Smooth muscle cell (in vitro differentiated cells): Measurements from ENCODE around the gene CFH. TPM values are rescaled to one million over a fixed set of nuclear protein-coding genes. Genes with fewer than 3 reads are reported as not detected.

Source experiments
- DNase-seq: peaks from one replicate; lab custom pipeline; 2025; ENCODE audit not compliant: unreplicated experiment; lab: John Stamatoyannopoulos, UW
- H2AFZ ChIP-seq: fragments of 200-600 bp; sonication (generic); 2 replicates; pipeline ENCODE4 v1.6.0; 2016; ENCODE audit warnings: antibody characterized with exemption, low read depth, mild to moderate bottlenecking
- H3F3A ChIP-seq: fragments of 200-600 bp; sonication (generic); 2 replicates; pipeline ENCODE4 v1.6.0; 2017; ENCODE audit warnings: antibody characterized with exemption, low read depth
- H3K27ac ChIP-seq: fragments of 200-600 bp; sonication (generic); 2 replicates; pipeline ENCODE4 v1.5.1; 2016; ENCODE audit warnings: low read depth, mild to moderate bottlenecking
- H3K27me3 ChIP-seq: fragments of 200-600 bp; sonication (generic); 2 replicates; pipeline ENCODE4 v1.6.1; 2016; ENCODE audit warnings: low read depth, mild to moderate bottlenecking
- H3K36me3 ChIP-seq: fragments of 200-600 bp; sonication (generic); 2 replicates; pipeline ENCODE4 v1.5.1; 2016; ENCODE audit warnings: low read depth
- H3K4me1 ChIP-seq: fragments of 200-600 bp; sonication (generic); 2 replicates; pipeline ENCODE4 v1.5.1; 2016; ENCODE audit warnings: low read depth
- H3K4me2 ChIP-seq: fragments of 200-600 bp; sonication (generic); 2 replicates; pipeline ENCODE4 v1.6.0; 2016; ENCODE audit warnings: mild to moderate bottlenecking
- H3K4me3 ChIP-seq: fragments of 200-600 bp; sonication (generic); 2 replicates; pipeline ENCODE4 v1.5.1; 2016; ENCODE audit warnings: mild to moderate bottlenecking
- H3K79me2 ChIP-seq: fragments of 200-600 bp; sonication (generic); 2 replicates; pipeline ENCODE4 v1.6.0; 2016; ENCODE audit warnings: low read depth, mild to moderate bottlenecking
- H3K9ac ChIP-seq: fragments of 200-600 bp; sonication (generic); 2 replicates; pipeline ENCODE4 v1.6.0; 2016; ENCODE audit warnings: low read depth
- H3K9me3 ChIP-seq: fragments of 200-600 bp; sonication (generic); replicated peaks from 2 replicates; pipeline ENCODE4 v1.5.1; 2016; ENCODE audit warnings: low read depth
- H4K20me1 ChIP-seq: fragments of 200-600 bp; sonication (generic); 2 replicates; pipeline ENCODE4 v1.6.0; 2016; ENCODE audit warnings: low read depth
- WGBS: methylation state at CpG from one replicate; pipeline ENCODE4 v1.1.7; 2016; ENCODE audit warnings: low lambda C conversion rate; 5-methylcytosine and 5-hydroxymethylcytosine counted together
- polyA plus RNA-seq: library from polyadenylated mRNA; unstranded; fragments of >200 nt; fragmentation: Nextera tagmentation; extraction: Ambion mirVana; gene quantifications from 2 replicates; pipeline ENCODE4 v1.2.1, GENCODE V29; 2016
- total RNA-seq: library from RNA; depleted of rRNA; stranded (reverse); fragments of >200 nt; gene quantifications from 2 replicates; pipeline ENCODE4 v1.2.3, GENCODE V29; 2014
- TF ChIP-seq, protein P1 (sequence below): fragments of 200-600 bp; sonication (generic); IDR thresholded peaks from 2 replicates; pipeline ENCODE4 v1.5.1; 2017; ENCODE audit warnings: borderline replicate concordance, mild to moderate bottlenecking, antibody characterized with exemption; ENCODE audit not compliant: insufficient read depth, poor library complexity, severe bottlenecking

Gene CFH
- total and polyA plus RNA-seq, 2 experiments from 2014 or later = 71.2 to 99.5 TPM

- H3K4me1 ChIP-seq = no peaks in the 10 kb centered on the region
- no peaks in the 10 kb centered on the region for H3K27me3 ChIP-seq
- H4K20me1 ChIP-seq = no peaks in the 10 kb centered on the region
- WGBS = 100% methylated on average over 1 of the region's 1 CpG
- TF ChIP-seq, protein P1, sequence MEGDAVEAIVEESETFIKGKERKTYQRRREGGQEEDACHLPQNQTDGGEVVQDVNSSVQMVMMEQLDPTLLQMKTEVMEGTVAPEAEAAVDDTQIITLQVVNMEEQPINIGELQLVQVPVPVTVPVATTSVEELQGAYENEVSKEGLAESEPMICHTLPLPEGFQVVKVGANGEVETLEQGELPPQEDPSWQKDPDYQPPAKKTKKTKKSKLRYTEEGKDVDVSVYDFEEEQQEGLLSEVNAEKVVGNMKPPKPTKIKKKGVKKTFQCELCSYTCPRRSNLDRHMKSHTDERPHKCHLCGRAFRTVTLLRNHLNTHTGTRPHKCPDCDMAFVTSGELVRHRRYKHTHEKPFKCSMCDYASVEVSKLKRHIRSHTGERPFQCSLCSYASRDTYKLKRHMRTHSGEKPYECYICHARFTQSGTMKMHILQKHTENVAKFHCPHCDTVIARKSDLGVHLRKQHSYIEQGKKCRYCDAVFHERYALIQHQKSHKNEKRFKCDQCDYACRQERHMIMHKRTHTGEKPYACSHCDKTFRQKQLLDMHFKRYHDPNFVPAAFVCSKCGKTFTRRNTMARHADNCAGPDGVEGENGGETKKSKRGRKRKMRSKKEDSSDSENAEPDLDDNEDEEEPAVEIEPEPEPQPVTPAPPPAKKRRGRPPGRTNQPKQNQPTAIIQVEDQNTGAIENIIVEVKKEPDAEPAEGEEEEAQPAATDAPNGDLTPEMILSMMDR = no peak
- no peak overlapping the region for H3K4me2 ChIP-seq
- no peaks in the 10 kb centered on the region for H3K9me3 ChIP-seq
- no peak overlapping the region for H3K27ac ChIP-seq
- no peak overlapping the region for H3K4me3 ChIP-seq
- no peaks in the 10 kb centered on the region for H3F3A ChIP-seq
- no peaks in the 10 kb centered on the region for H3K36me3 ChIP-seq
- H3K9ac ChIP-seq = no peak overlapping the region
- no peak overlapping the region for H2AFZ ChIP-seq
- no peaks in the 10 kb centered on the region for H3K79me2 ChIP-seq
- DNase-seq = no peak
Measured at GRCh38 chr1:196640976-196641375, 10.9 kb upstream of the CFH start.

DNA sequence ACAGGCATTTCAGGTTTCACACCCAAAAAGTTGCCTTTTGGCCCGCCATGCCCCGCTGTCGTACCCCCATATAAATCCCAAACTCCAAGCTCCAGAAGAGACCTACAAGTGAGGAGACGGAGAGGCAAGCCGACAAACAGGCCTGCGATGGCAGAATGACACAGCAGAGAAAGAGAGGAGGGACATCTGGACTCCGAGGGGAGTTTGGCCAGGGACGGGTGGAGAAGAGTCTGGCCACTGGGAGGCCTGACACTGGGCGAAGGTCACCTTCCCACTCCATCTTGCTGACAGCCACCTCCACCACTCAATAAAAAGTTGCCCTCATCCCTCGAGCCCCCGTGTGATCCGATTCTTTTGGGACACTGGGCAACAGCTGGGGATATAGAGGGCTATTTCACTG lies 1.9 kb upstream of the CFH start:
- no peak overlapping the region for H3K4me2 ChIP-seq
- H4K20me1 ChIP-seq = no peaks in the 10 kb centered on the region
- no peak overlapping the region for H3K27ac ChIP-seq
- no peaks in the 10 kb centered on the region for H3K9me3 ChIP-seq
- H3K4me1 ChIP-seq = no peaks in the 10 kb centered on the region
- TF ChIP-seq, protein P1 = no peak
- H3K36me3 ChIP-seq = no peaks in the 10 kb centered on the region
- WGBS = 85% methylated on average over 12 of the region's 12 CpGs
- no peak overlapping the region for H2AFZ ChIP-seq
- H3F3A ChIP-seq = no peaks in the 10 kb centered on the region
- H3K4me3 ChIP-seq = no peak overlapping the region
- no peak for DNase-seq
- no peaks in the 10 kb centered on the region for H3K27me3 ChIP-seq
- no peak overlapping the region for H3K9ac ChIP-seq
- peaks cover 20% of the 10 kb centered on the region for H3K79me2 ChIP-seq

- no peak for DNase-seq
- H2AFZ ChIP-seq = no peak overlapping the region
- TF ChIP-seq, protein P1 = no peak
- no peaks in the 10 kb centered on the region for H3K36me3 ChIP-seq
- H3K9me3 ChIP-seq = no peaks in the 10 kb centered on the region
- no peaks in the 10 kb centered on the region for H4K20me1 ChIP-seq
- H3F3A ChIP-seq = no peaks in the 10 kb centered on the region
- WGBS = 76% methylated on average over 12 of the region's 12 CpGs
- H3K9ac ChIP-seq = no peak overlapping the region
- no peak overlapping the region for H3K4me3 ChIP-seq
- H3K27me3 ChIP-seq = no peaks in the 10 kb centered on the region
- no peak overlapping the region for H3K4me2 ChIP-seq
- peaks cover 20% of the 10 kb centered on the region for H3K79me2 ChIP-seq
- H3K27ac ChIP-seq = no peak overlapping the region
- no peaks in the 10 kb centered on the region for H3K4me1 ChIP-seq
Measured at GRCh38 chr1:196650403-196650802, 1.4 kb upstream of the CFH start.

GRCh38 chr1:196651079-196651478 lies 764 bp upstream of the CFH start:
- TF ChIP-seq, protein P1 = no peak
- Histone ChIP-seq H3K27ac (peak overlapping the region; percentile 81), H3K27me3 (no peaks in the 10 kb centered on the region), H3K9ac (peak overlapping the region; percentile 49), H3K4me1 (no peaks in the 10 kb centered on the region), H2AFZ (peak overlapping the region; percentile 23), H3K4me3 (no peak overlapping the region), H3K9me3 (no peaks in the 10 kb centered on the region), H3K79me2 (peaks cover 20% of the 10 kb centered on the region), H3K36me3 (no peaks in the 10 kb centered on the region), H4K20me1 (no peaks in the 10 kb centered on the region), H3F3A (no peaks in the 10 kb centered on the region), H3K4me2 (peak overlapping the region; percentile 82)
- no peak for DNase-seq
- WGBS = 80% methylated on average over 3 of the region's 3 CpGs
